HEK293 (cell line): ENCODE results near the gene BAG5.

ENCODE experiments used
- CTCF ChIA-PET: fragments of 350-600 bp; formaldehyde crosslinking; extraction: SDS; loops from one replicate; lab custom pipeline; 2021; ENCODE audit warnings: antibody characterized with exemption; lab: Yijun Ruan, JAX
- POLR2A ChIA-PET: fragments of 300-600 bp; formaldehyde crosslinking; extraction: SDS; loops from one replicate; lab custom pipeline; 2020; ENCODE audit warnings: antibody characterized with exemption, inconsistent platforms; lab: Yijun Ruan, JAX
- H3K27ac ChIP-seq: fragments of 200-500 bp; sonication (Bioruptor generic); 2 replicates; pipeline ENCODE4 v1.5.1; 2014; ENCODE audit warnings: low read depth, low read length, control low read depth, inconsistent platforms; ENCODE audit errors: extremely low read depth
- H3K36me3 ChIP-seq, 2 experiments: fragments of 200-500 bp in 1 of 2; sonication (Bioruptor generic) in 1 of 2; 1 replicate in 1 of 2; 2 replicates in 1 of 2; pipeline ENCODE4 v1.5.1; 2014 to 2017; ENCODE audit warnings: inconsistent platforms in 2 of 2, low read length in 2 of 2; ENCODE audit not compliant: control insufficient read depth in 2 of 2, insufficient read depth in 1 of 2
- H3K4me1 ChIP-seq: fragments of 200-500 bp; sonication (Bioruptor generic); 2 replicates; pipeline ENCODE4 v1.5.1; 2014; ENCODE audit warnings: mild to moderate bottlenecking, low read length, inconsistent platforms; ENCODE audit not compliant: control insufficient read depth, insufficient read depth
- H3K4me3 ChIP-seq: 2 replicates; pipeline ENCODE4 v1.5.1; 2011; ENCODE audit warnings: low read depth, mild to moderate bottlenecking, control low read depth, low read length, moderate library complexity
- H3K9me3 ChIP-seq: fragments of 200-500 bp; sonication (Bioruptor generic); 2 replicates; pipeline ENCODE4 v1.5.1; 2014; ENCODE audit warnings: low read depth, low read length, inconsistent platforms; ENCODE audit not compliant: control insufficient read depth, insufficient read depth
- AEBP2 ChIP-seq: fragments of 450-650 bp; formaldehyde crosslinking; IDR thresholded peaks from 2 replicates; pipeline ENCODE4 v1.5.1; 2016; ENCODE audit warnings: missing biosample characterization, missing genetic modification characterization, borderline replicate concordance
- GLIS1 ChIP-seq: fragments of 450-650 bp; formaldehyde crosslinking; IDR thresholded peaks from 2 replicates; pipeline ENCODE4 v1.5.1; 2016; ENCODE audit warnings: missing biosample characterization, missing genetic modification characterization
- IKZF3 ChIP-seq: fragments of 450-650 bp; IDR thresholded peaks from 2 replicates; pipeline ENCODE4 v1.5.0; 2018; ENCODE audit warnings: missing biosample characterization, mild to moderate bottlenecking, missing genetic modification characterization, moderate library complexity
- KLF8 ChIP-seq: fragments of 450-650 bp; formaldehyde crosslinking; IDR thresholded peaks from 2 replicates; pipeline ENCODE4 v1.5.1; 2016; ENCODE audit warnings: missing biosample characterization, missing genetic modification characterization
- OSR2 ChIP-seq: fragments of 450-650 bp; formaldehyde crosslinking; IDR thresholded peaks from 2 replicates; pipeline ENCODE4 v1.5.1; 2016; ENCODE audit warnings: missing biosample characterization, missing genetic modification characterization
- PRDM1 ChIP-seq: fragments of 450-650 bp; formaldehyde crosslinking; IDR thresholded peaks from 2 replicates; pipeline ENCODE4; 2016; ENCODE audit warnings: missing biosample characterization, missing genetic modification characterization
- PRDM10 ChIP-seq: fragments of 450-650 bp; formaldehyde crosslinking; IDR thresholded peaks from 2 replicates; pipeline ENCODE4 v1.5.1; 2016; ENCODE audit warnings: missing biosample characterization, missing genetic modification characterization
- PRDM6 ChIP-seq: fragments of 450-650 bp; formaldehyde crosslinking; IDR thresholded peaks from 2 replicates; pipeline ENCODE4 v1.5.1; 2017; ENCODE audit warnings: missing biosample characterization, missing genetic modification characterization
- SP2 ChIP-seq: fragments of 450-650 bp; formaldehyde crosslinking; IDR thresholded peaks from 2 replicates; pipeline ENCODE4 v1.5.1; 2016; ENCODE audit warnings: missing biosample characterization, missing genetic modification characterization
- SP7 ChIP-seq: fragments of 450-650 bp; formaldehyde crosslinking; IDR thresholded peaks from 2 replicates; pipeline ENCODE4 v1.5.1; 2016; ENCODE audit warnings: missing biosample characterization, missing genetic modification characterization
- ZBTB17 ChIP-seq: fragments of 450-650 bp; formaldehyde crosslinking; IDR thresholded peaks from 2 replicates; pipeline ENCODE4 v1.5.1; 2016; ENCODE audit warnings: missing biosample characterization, missing genetic modification characterization
- ZFHX2 ChIP-seq: fragments of 450-650 bp; formaldehyde crosslinking; conservative IDR thresholded peaks from 2 replicates; pipeline ENCODE4 v1.5.1; 2016; ENCODE audit warnings: missing biosample characterization, missing genetic modification characterization
- ZNF214 ChIP-seq: fragments of 450-650 bp; formaldehyde crosslinking; IDR thresholded peaks from 2 replicates; pipeline ENCODE4 v1.5.1; 2017; ENCODE audit warnings: missing biosample characterization, mild to moderate bottlenecking, missing genetic modification characterization, borderline replicate concordance
- ZNF223 ChIP-seq: fragments of 450-650 bp; formaldehyde crosslinking; IDR thresholded peaks from 2 replicates; pipeline ENCODE4 v1.5.1; 2016; ENCODE audit warnings: missing biosample characterization, missing genetic modification characterization
- ZNF248 ChIP-seq: fragments of 450-650 bp; formaldehyde crosslinking; IDR thresholded peaks from 2 replicates; pipeline ENCODE4 v1.5.1; 2017; ENCODE audit warnings: missing biosample characterization, missing genetic modification characterization
- ZNF311 ChIP-seq: fragments of 450-650 bp; formaldehyde crosslinking; IDR thresholded peaks from 2 replicates; pipeline ENCODE4 v1.5.1; 2017; ENCODE audit warnings: missing biosample characterization, missing genetic modification characterization, borderline replicate concordance
- ZNF335 ChIP-seq: fragments of 450-650 bp; formaldehyde crosslinking; conservative IDR thresholded peaks from 2 replicates; pipeline ENCODE4 v1.5.1; 2016; ENCODE audit warnings: missing biosample characterization, missing genetic modification characterization
- ZNF354C ChIP-seq: fragments of 450-650 bp; formaldehyde crosslinking; IDR thresholded peaks from 2 replicates; pipeline ENCODE4 v1.5.1; 2016; ENCODE audit warnings: missing biosample characterization, missing genetic modification characterization, low read depth, borderline replicate concordance
- ZNF366 ChIP-seq: fragments of 450-650 bp; formaldehyde crosslinking; conservative IDR thresholded peaks from 2 replicates; pipeline ENCODE4 v1.5.1; 2016; ENCODE audit warnings: missing biosample characterization, missing genetic modification characterization
- ZNF394 ChIP-seq: fragments of 450-650 bp; formaldehyde crosslinking; IDR thresholded peaks from 2 replicates; pipeline ENCODE4 v1.5.1; 2016; ENCODE audit warnings: missing biosample characterization, missing genetic modification characterization, mild to moderate bottlenecking, moderate library complexity, borderline replicate concordance
- ZNF510 ChIP-seq: fragments of 450-650 bp; formaldehyde crosslinking; IDR thresholded peaks from 2 replicates; pipeline ENCODE4 v1.5.1; 2018; ENCODE audit warnings: mild to moderate bottlenecking, missing genetic modification characterization, missing biosample characterization; ENCODE audit not compliant: insufficient replicate concordance
- ZNF514 ChIP-seq: fragments of 450-650 bp; formaldehyde crosslinking; IDR thresholded peaks from 2 replicates; pipeline ENCODE4 v1.5.1; 2016; ENCODE audit warnings: missing biosample characterization, missing genetic modification characterization
- ZNF629 ChIP-seq: fragments of 450-650 bp; formaldehyde crosslinking; IDR thresholded peaks from 2 replicates; pipeline ENCODE4 v1.5.1; 2017; ENCODE audit warnings: missing biosample characterization, missing genetic modification characterization
- ZNF76 ChIP-seq: fragments of 450-650 bp; formaldehyde crosslinking; IDR thresholded peaks from 2 replicates; pipeline ENCODE4; 2016; ENCODE audit warnings: low read depth, missing biosample characterization, missing genetic modification characterization, borderline replicate concordance

The BAG5 gene

GRCh38 chr14:103561381-103562178, 877 bp downstream of the BAG5 start:
- Histone ChIP-seq H3K36me3 (peaks cover 16 to 24% of the 10 kb centered on the region in 2 experiments), H3K4me3 (peak overlapping the region; percentile 100), H3K9me3 (no peaks in the 10 kb centered on the region), H3K4me1 (peaks cover 39% of the 10 kb centered on the region), H3K27ac (peak overlapping the region; percentile 96)
- 0 out of 2 replicates have a peak, but pooled peaks have one; percentile 9 for TF ChIP-seq SP2
- no peak for TF ChIP-seq ZNF311 (tag by site-specific recombination)
- TF ChIP-seq ZNF394 (tag by site-specific recombination) = 0 out of 2 replicates have a peak, but pooled peaks have one; percentile 13
- 0 out of 2 replicates have a peak, but pooled peaks have one; percentile 21 for TF ChIP-seq KLF8 (tag by site-specific recombination)
- TF ChIP-seq ZNF629 (tag by site-specific recombination) = 0 out of 2 replicates have a peak, but pooled peaks have one; percentile 18
- no peak for TF ChIP-seq ZNF214 (tag by site-specific recombination)
- 0 out of 2 replicates have a peak, but pooled peaks have one; percentile 31 for TF ChIP-seq ZNF76 (tag by site-specific recombination)
- TF ChIP-seq SP7 (tag by site-specific recombination) = peak; percentile 66; the same call in 1 of the 2 replicates
- TF ChIP-seq PRDM10 (tag by site-specific recombination) = peak; percentile 60; the same call in 1 of the 2 replicates
- 0 out of 2 replicates have a peak, but pooled peaks have one; percentile 21 for TF ChIP-seq ZBTB17 (tag by site-specific recombination)
- no peak for TF ChIP-seq ZNF248 (tag by site-specific recombination)
- no peak for TF ChIP-seq ZNF514
- 0 out of 2 replicates have a peak, but pooled peaks have one; percentile 25 for TF ChIP-seq GLIS1 (tag by site-specific recombination)
- peak; percentile 52; the same call in 1 of the 2 replicates for TF ChIP-seq ZNF366 (tag by site-specific recombination)
- peak; percentile 33; the same call in 1 of the 2 replicates for TF ChIP-seq ZFHX2
- peak; percentile 54; the same call in 1 of the 2 replicates for TF ChIP-seq OSR2 (tag by site-specific recombination)
- peak; percentile 56; the same call in 1 of the 2 replicates for TF ChIP-seq ZNF335 (tag by site-specific recombination)
- ChIA-PET POLR2A (interaction anchor here (0.5 to 2.5 kb wide), 8 partner anchors 10 to 227 kb away, joined by 3 to 8 read pairs (median 4); partner anchors contain the start of genes CKB, EIF5, TRMT61A and XRCC3), CTCF (interaction anchor here (0.5 to 2.4 kb wide), 4 partner anchors 14 to 43 kb away, joined by 3 to 11 read pairs (median 3); no protein-coding TSS in a partner anchor)

- CTCF ChIA-PET = interaction anchor here (0.5 to 2.4 kb wide), 3 partner anchors 13 to 42 kb away, joined by 3 to 11 read pairs (median 3); no protein-coding TSS in a partner anchor
- Histone ChIP-seq H3K9me3 (no peaks in the 10 kb centered on the region), H3K36me3 (peaks cover 16 to 24% of the 10 kb centered on the region in 2 experiments), H3K27ac (no peak overlapping the region), H3K4me1 (peaks cover 39% of the 10 kb centered on the region), H3K4me3 (peak overlapping the region; percentile 100; the same call in 1 of the 2 replicates)
- POLR2A ChIA-PET = interaction anchor here (2.1 to 2.5 kb wide), 2 partner anchors 9 to 32 kb away, joined by 6 to 8 read pairs; partner anchors contain the start of gene TRMT61A
- TF ChIP-seq ZNF354C (tag by site-specific recombination) (no peak), IKZF3 (tag by site-specific recombination) (no peak), OSR2 (tag by site-specific recombination) (no peak), PRDM1 (no peak), PRDM6 (tag by site-specific recombination) (no peak), AEBP2 (tag by site-specific recombination) (no peak), ZNF223 (tag by site-specific recombination) (no peak), ZNF510 (tag by site-specific recombination) (no peak)
Observed at GRCh38 chr14:103560691-103561090, 1.8 kb downstream of the BAG5 start.
